Fibroblast of lung (primary cell): ENCODE measurements around the gene RCL1.

Experiments
- EZH2 ChIP-seq: IDR thresholded peaks from 2 replicates; pipeline ENCODE4 v1.5.1; 2012; ENCODE audit warnings: low read length, control low read depth, mild to moderate bottlenecking; ENCODE audit errors: missing control alignments
- TF ChIP-seq, protein P1 (sequence below), 2 donors: IDR thresholded peaks in 1 of 2; conservative IDR thresholded peaks in 1 of 2; 1 replicate in 1 of 2; 2 replicates in 1 of 2; pipeline ENCODE4 v1.5.1; 2011 to 2012; ENCODE audit warnings: low read length in 2 of 2, control low read depth in 1 of 2, inconsistent platforms in 1 of 2, low read depth in 1 of 2, mild to moderate bottlenecking in 1 of 2

DNA sequence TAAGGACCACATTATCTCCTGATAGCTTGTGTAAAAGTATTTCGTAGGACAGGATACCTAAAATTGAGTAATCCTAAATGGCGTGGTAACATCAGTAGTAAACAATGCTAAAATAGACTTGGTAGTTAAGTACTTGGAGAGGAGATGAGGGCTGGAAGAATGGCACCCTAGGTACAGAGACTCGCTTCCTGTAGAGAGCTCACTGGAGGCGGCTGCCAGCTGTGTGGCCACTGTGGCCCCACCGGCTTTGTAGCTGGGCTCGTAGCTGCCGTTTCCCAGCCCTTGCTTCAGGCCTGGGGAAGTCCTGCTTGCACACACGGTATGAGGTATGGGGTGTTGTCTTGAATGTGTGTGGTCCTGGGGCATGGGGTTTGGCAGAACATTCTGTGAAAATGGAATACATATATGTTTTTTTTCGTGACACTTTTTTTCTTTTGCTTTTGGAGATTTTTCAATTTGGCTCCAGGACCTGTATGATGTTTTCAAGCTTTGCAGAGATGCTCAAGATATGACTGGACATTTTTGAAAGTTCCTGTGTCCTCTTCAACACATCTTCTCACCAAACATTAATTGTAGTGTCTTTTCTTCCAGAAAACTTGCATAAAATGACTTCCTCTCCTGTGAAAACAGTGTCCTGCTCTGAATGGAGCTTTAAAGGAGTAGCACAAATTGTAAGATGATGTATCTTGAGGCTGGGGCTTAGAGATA, 58.0 kb downstream of the RCL1 start:
- TF ChIP-seq, protein P1, sequence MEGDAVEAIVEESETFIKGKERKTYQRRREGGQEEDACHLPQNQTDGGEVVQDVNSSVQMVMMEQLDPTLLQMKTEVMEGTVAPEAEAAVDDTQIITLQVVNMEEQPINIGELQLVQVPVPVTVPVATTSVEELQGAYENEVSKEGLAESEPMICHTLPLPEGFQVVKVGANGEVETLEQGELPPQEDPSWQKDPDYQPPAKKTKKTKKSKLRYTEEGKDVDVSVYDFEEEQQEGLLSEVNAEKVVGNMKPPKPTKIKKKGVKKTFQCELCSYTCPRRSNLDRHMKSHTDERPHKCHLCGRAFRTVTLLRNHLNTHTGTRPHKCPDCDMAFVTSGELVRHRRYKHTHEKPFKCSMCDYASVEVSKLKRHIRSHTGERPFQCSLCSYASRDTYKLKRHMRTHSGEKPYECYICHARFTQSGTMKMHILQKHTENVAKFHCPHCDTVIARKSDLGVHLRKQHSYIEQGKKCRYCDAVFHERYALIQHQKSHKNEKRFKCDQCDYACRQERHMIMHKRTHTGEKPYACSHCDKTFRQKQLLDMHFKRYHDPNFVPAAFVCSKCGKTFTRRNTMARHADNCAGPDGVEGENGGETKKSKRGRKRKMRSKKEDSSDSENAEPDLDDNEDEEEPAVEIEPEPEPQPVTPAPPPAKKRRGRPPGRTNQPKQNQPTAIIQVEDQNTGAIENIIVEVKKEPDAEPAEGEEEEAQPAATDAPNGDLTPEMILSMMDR (conservative IDR thresholded peaks at IDR 0.05 in 1 of 2, IDR thresholded peaks at IDR 0.05 in 1 of 2; ENCODE audit: low read depth in 1 of 2, low read length in 2 of 2) = no peak
- TF ChIP-seq EZH2 = no peak
